ENCODE results near the gene TNFAIP8.

TNFAIP8 gene

GRCh38 chr5:119363936-119364335 lies 8.1 kb downstream of the TNFAIP8 start:
- Histone ChIP-seq H3K9ac (ENCODE audit: low read length) (no peak overlapping the region), H3K4me1 (ENCODE audit: control insufficient read depth, insufficient read depth, low read length) (peaks cover 36% of the 10 kb centered on the region), H3K27me3 (ENCODE audit: control insufficient read depth, insufficient read depth, low read length) (no peaks in the 10 kb centered on the region), H3K9me3 (ENCODE audit: control insufficient read depth, low read length) (no peaks in the 10 kb centered on the region), H3K4me3 (ENCODE audit: low read length) (no peak overlapping the region), H3K36me3 (ENCODE audit: control insufficient read depth, insufficient read depth, low read length) (no peaks in the 10 kb centered on the region)

- Histone ChIP-seq H3K9ac (ENCODE audit: low read length) (no peak overlapping the region), H3K4me3 (ENCODE audit: low read length) (no peak overlapping the region), H3K36me3 (ENCODE audit: control insufficient read depth, insufficient read depth, low read length) (no peaks in the 10 kb centered on the region), H3K4me1 (ENCODE audit: control insufficient read depth, insufficient read depth, low read length) (peaks cover 18% of the 10 kb centered on the region), H3K9me3 (ENCODE audit: control insufficient read depth, low read length) (no peaks in the 10 kb centered on the region), H3K27me3 (ENCODE audit: control insufficient read depth, insufficient read depth, low read length) (no peaks in the 10 kb centered on the region)
Observed at GRCh38 chr5:119365847-119366539, 10.2 kb downstream of the TNFAIP8 start.

- H3K9ac ChIP-seq (ENCODE audit: low read length), result no peak overlapping the region
- H3K4me1 ChIP-seq (ENCODE audit: control insufficient read depth, insufficient read depth, low read length), result peaks cover 18% of the 10 kb centered on the region
- H3K4me3 ChIP-seq (ENCODE audit: low read length), result no peak overlapping the region
Observed at GRCh38 chr5:119366540-119366881, 10.7 kb downstream of the TNFAIP8 start.

GRCh38 chr5:119367502-119368237 lies 11.9 kb downstream of the TNFAIP8 start:
- no peak overlapping the region for H3K9ac ChIP-seq (ENCODE audit: low read length)
- H3K27me3 ChIP-seq (ENCODE audit: control insufficient read depth, insufficient read depth, low read length), result no peaks in the 10 kb centered on the region
- no peaks in the 10 kb centered on the region for H3K9me3 ChIP-seq (ENCODE audit: control insufficient read depth, low read length)
- H3K36me3 ChIP-seq (ENCODE audit: control insufficient read depth, insufficient read depth, low read length), result no peaks in the 10 kb centered on the region
- H3K4me3 ChIP-seq (ENCODE audit: low read length), result no peak overlapping the region
- peaks cover 18% of the 10 kb centered on the region for H3K4me1 ChIP-seq (ENCODE audit: control insufficient read depth, insufficient read depth, low read length)

More at GRCh38 chr5:119366540-119366881, 10.7 kb downstream of the TNFAIP8 start:
- Histone ChIP-seq H3K36me3 (ENCODE audit: control insufficient read depth, insufficient read depth, low read length) (no peaks in the 10 kb centered on the region), H3K9me3 (ENCODE audit: control insufficient read depth, low read length) (no peaks in the 10 kb centered on the region), H3K27me3 (ENCODE audit: control insufficient read depth, insufficient read depth, low read length) (no peaks in the 10 kb centered on the region)

GRCh38 chr5:119368238-119368630 lies 12.4 kb downstream of the TNFAIP8 start:
- Histone ChIP-seq H3K9me3 (ENCODE audit: control insufficient read depth, low read length) (no peaks in the 10 kb centered on the region), H3K27me3 (ENCODE audit: control insufficient read depth, insufficient read depth, low read length) (no peaks in the 10 kb centered on the region), H3K4me1 (ENCODE audit: control insufficient read depth, insufficient read depth, low read length) (peaks cover 18% of the 10 kb centered on the region), H3K9ac (ENCODE audit: low read length) (no peak overlapping the region), H3K36me3 (ENCODE audit: control insufficient read depth, insufficient read depth, low read length) (no peaks in the 10 kb centered on the region), H3K4me3 (ENCODE audit: low read length) (no peak overlapping the region)

- Histone ChIP-seq H3K27me3 (ENCODE audit: control insufficient read depth, insufficient read depth, low read length) (no peaks in the 10 kb centered on the region), H3K9ac (ENCODE audit: low read length) (no peak overlapping the region), H3K4me3 (ENCODE audit: low read length) (no peak overlapping the region), H3K4me1 (ENCODE audit: control insufficient read depth, insufficient read depth, low read length) (peaks cover 13% of the 10 kb centered on the region), H3K36me3 (ENCODE audit: control insufficient read depth, insufficient read depth, low read length) (no peaks in the 10 kb centered on the region), H3K9me3 (ENCODE audit: control insufficient read depth, low read length) (no peaks in the 10 kb centered on the region)
Observed at GRCh38 chr5:119370486-119370885, 14.7 kb downstream of the TNFAIP8 start.

GRCh38 chr5:119371146-119371545 lies 15.3 kb downstream of the TNFAIP8 start:
- H3K9me3 ChIP-seq (ENCODE audit: control insufficient read depth, low read length), result no peaks in the 10 kb centered on the region
- H3K4me1 ChIP-seq (ENCODE audit: control insufficient read depth, insufficient read depth, low read length), result peaks cover 6% of the 10 kb centered on the region
- H3K9ac ChIP-seq (ENCODE audit: low read length), result no peak overlapping the region
- no peaks in the 10 kb centered on the region for H3K36me3 ChIP-seq (ENCODE audit: control insufficient read depth, insufficient read depth, low read length)
- no peaks in the 10 kb centered on the region for H3K27me3 ChIP-seq (ENCODE audit: control insufficient read depth, insufficient read depth, low read length)
- H3K4me3 ChIP-seq (ENCODE audit: low read length), result no peak overlapping the region

- no peaks in the 10 kb centered on the region for H3K9me3 ChIP-seq (ENCODE audit: control insufficient read depth, low read length)
- H3K4me1 ChIP-seq (ENCODE audit: control insufficient read depth, insufficient read depth, low read length), result no peaks in the 10 kb centered on the region
Observed at GRCh38 chr5:119373449-119373858, 17.6 kb downstream of the TNFAIP8 start.

GRCh38 chr5:119374901-119375300 lies 19.1 kb downstream of the TNFAIP8 start:
- H3K27me3 ChIP-seq (ENCODE audit: control insufficient read depth, insufficient read depth, low read length), result no peaks in the 10 kb centered on the region
- no peaks in the 10 kb centered on the region for H3K4me1 ChIP-seq (ENCODE audit: control insufficient read depth, insufficient read depth, low read length)
- H3K9ac ChIP-seq (ENCODE audit: low read length), result no peak overlapping the region
- H3K36me3 ChIP-seq (ENCODE audit: control insufficient read depth, insufficient read depth, low read length), result no peaks in the 10 kb centered on the region
- H3K4me3 ChIP-seq (ENCODE audit: low read length), result no peak overlapping the region
- H3K9me3 ChIP-seq (ENCODE audit: control insufficient read depth, low read length), result no peaks in the 10 kb centered on the region

More at GRCh38 chr5:119373449-119373858, 17.6 kb downstream of the TNFAIP8 start:
- Histone ChIP-seq H3K36me3 (ENCODE audit: control insufficient read depth, insufficient read depth, low read length) (no peaks in the 10 kb centered on the region), H3K4me3 (ENCODE audit: low read length) (no peak overlapping the region), H3K9ac (ENCODE audit: low read length) (no peak overlapping the region), H3K27me3 (ENCODE audit: control insufficient read depth, insufficient read depth, low read length) (no peaks in the 10 kb centered on the region)

- Histone ChIP-seq H3K36me3 (ENCODE audit: control insufficient read depth, insufficient read depth, low read length) (no peaks in the 10 kb centered on the region), H3K27me3 (ENCODE audit: control insufficient read depth, insufficient read depth, low read length) (no peaks in the 10 kb centered on the region), H3K4me1 (ENCODE audit: control insufficient read depth, insufficient read depth, low read length) (no peaks in the 10 kb centered on the region), H3K9ac (ENCODE audit: low read length) (no peak overlapping the region), H3K9me3 (ENCODE audit: control insufficient read depth, low read length) (no peaks in the 10 kb centered on the region), H3K4me3 (ENCODE audit: low read length) (no peak overlapping the region)
Observed at GRCh38 chr5:119377066-119377465, 21.2 kb downstream of the TNFAIP8 start.

- H3K9ac ChIP-seq (ENCODE audit: low read length), result no peak overlapping the region
- H3K36me3 ChIP-seq (ENCODE audit: control insufficient read depth, insufficient read depth, low read length), result no peaks in the 10 kb centered on the region
- no peaks in the 10 kb centered on the region for H3K9me3 ChIP-seq (ENCODE audit: control insufficient read depth, low read length)
- H3K4me1 ChIP-seq (ENCODE audit: control insufficient read depth, insufficient read depth, low read length), result no peaks in the 10 kb centered on the region
- H3K4me3 ChIP-seq (ENCODE audit: low read length), result no peak overlapping the region
- no peaks in the 10 kb centered on the region for H3K27me3 ChIP-seq (ENCODE audit: control insufficient read depth, insufficient read depth, low read length)
Observed at GRCh38 chr5:119378075-119378700, 22.4 kb downstream of the TNFAIP8 start.

- Histone ChIP-seq H3K36me3 (ENCODE audit: control insufficient read depth, insufficient read depth, low read length) (no peaks in the 10 kb centered on the region), H3K9ac (ENCODE audit: low read length) (no peak overlapping the region), H3K27me3 (ENCODE audit: control insufficient read depth, insufficient read depth, low read length) (no peaks in the 10 kb centered on the region), H3K4me1 (ENCODE audit: control insufficient read depth, insufficient read depth, low read length) (no peaks in the 10 kb centered on the region), H3K9me3 (ENCODE audit: control insufficient read depth, low read length) (no peaks in the 10 kb centered on the region), H3K4me3 (ENCODE audit: low read length) (no peak overlapping the region)
Observed at GRCh38 chr5:119379096-119379495, 23.3 kb downstream of the TNFAIP8 start.

Data from mucosa of stomach (tissue), 1 donor.